Gastrocnemius medialis (tissue), 4 donors: ENCODE measurements around the gene LPIN1.

ENCODE experiments used
- CTCF ChIP-seq, 5 experiments: fragments of 450-650 bp in 3 of 5; fragments of 200-600 bp in 2 of 5; sonication (generic) in 2 of 5; IDR thresholded peaks in 4 of 5; conservative IDR thresholded peaks in 1 of 5; 1 replicate in 4 of 5; 2 replicates in 1 of 5; pipeline ENCODE4 v1.5.1; 2016 to 2019; ENCODE audit warnings: antibody characterized with exemption in 5 of 5, mild to moderate bottlenecking in 3 of 5, moderate library complexity in 3 of 5
- POLR2A ChIP-seq, 2 donors: fragments of 450-650 bp; IDR thresholded peaks; one replicate each; pipeline ENCODE4 v1.6.1; 2017; ENCODE audit warnings: antibody characterized with exemption in 2 of 2, mild to moderate bottlenecking in 2 of 2, moderate library complexity in 2 of 2

GRCh38 chr2:11855064-11855760, 108.8 kb downstream of the LPIN1 start:
- no peak for TF ChIP-seq CTCF (IDR thresholded peaks at IDR 0.05 in 4 of 5, conservative IDR thresholded peaks at IDR 0.05 in 1 of 5)
- TF ChIP-seq POLR2A (IDR thresholded peaks at IDR 0.05): no peak
